OCI-LY3 (cell line): ENCODE data around the gene PANK4.

ENCODE experiments used
- H2AFZ ChIP-seq: fragments of 200-600, 300-600 bp; shearing (Covaris generic); 2 replicates; pipeline ENCODE4 v1.6.0; 2014; ENCODE audit warnings: antibody characterized with exemption, low read depth, low read length
- H3K27ac ChIP-seq: fragments of 200-600, 300-600 bp; sonication (generic); 2 replicates; pipeline ENCODE4 v1.5.1; 2014; ENCODE audit warnings: mild to moderate bottlenecking, low read length, moderate library complexity, mixed read lengths
- H3K27me3 ChIP-seq: fragments of 200-600, 300-600 bp; sonication (generic); 2 replicates; pipeline ENCODE4 v1.6.1; 2014; ENCODE audit warnings: low read depth, low read length, mixed read lengths
- H3K36me3 ChIP-seq: fragments of 200-600, 300-600 bp; sonication (generic); replicated peaks from 2 replicates; pipeline ENCODE3; 2014; ENCODE audit warnings: low read depth, low read length, mixed read lengths
- H3K4me1 ChIP-seq: fragments of 300-600, 200-600 bp; sonication (generic); 2 replicates; pipeline ENCODE4 v1.6.1; 2014; ENCODE audit warnings: low read length, mixed read lengths
- H3K4me2 ChIP-seq: fragments of 200-600, 300-600 bp; sonication (generic); 2 replicates; pipeline ENCODE4 v1.6.1; 2014; ENCODE audit warnings: low read length, mixed read lengths
- H3K4me3 ChIP-seq: fragments of 300-600, 200-600 bp; sonication (generic); 2 replicates; pipeline ENCODE4 v1.5.1; 2014; ENCODE audit warnings: antibody characterized with exemption, mild to moderate bottlenecking, low read length, moderate library complexity
- H3K79me2 ChIP-seq: fragments of 300-600, 200-600 bp; shearing (Covaris generic); 2 replicates; pipeline ENCODE4 v1.6.1; 2014; ENCODE audit warnings: mild to moderate bottlenecking, low read length, mixed read lengths
- H3K9ac ChIP-seq: fragments of 300-600, 200-600 bp; shearing (Covaris generic); 2 replicates; pipeline ENCODE4 v1.6.0; 2014; ENCODE audit warnings: mild to moderate bottlenecking, low read length, moderate library complexity
- H3K9me3 ChIP-seq: fragments of 200-600, 300-600 bp; shearing (Covaris generic); 2 replicates; pipeline ENCODE4 v1.6.1; 2014; ENCODE audit warnings: low read length, mixed read lengths; ENCODE audit not compliant: insufficient read depth
- H4K20me1 ChIP-seq: fragments of 200-600, 300-600 bp; sonication (generic); 2 replicates; pipeline ENCODE4 v1.6.1; 2016; ENCODE audit warnings: low read length, mixed read lengths; ENCODE audit not compliant: insufficient read depth
- CTCF ChIP-seq: fragments of 200-600, 300-600 bp; sonication (generic); IDR thresholded peaks from 2 replicates; pipeline ENCODE4 v1.5.1; 2014; ENCODE audit warnings: antibody characterized with exemption, low read length, low read depth
- EZH2phosphoT487 ChIP-seq: fragments of 200-600 bp; shearing (Covaris generic); IDR thresholded peaks from 2 replicates; pipeline ENCODE4 v1.6.1; 2018; ENCODE audit warnings: antibody characterized with exemption, mixed run types, low read depth

PANK4 gene

GRCh38 chr1:2477791-2478499 lies 48.5 kb downstream of the PANK4 start:
- no peak overlapping the region for H3K4me3 ChIP-seq
- no peaks in the 10 kb centered on the region for H3K79me2 ChIP-seq
- no peak overlapping the region for H3K4me2 ChIP-seq
- H3K4me1 ChIP-seq, result no peaks in the 10 kb centered on the region
- H3K36me3 ChIP-seq, result no peaks in the 10 kb centered on the region
- H3K27ac ChIP-seq, result no peak overlapping the region
- H3K9me3 ChIP-seq, result no peaks in the 10 kb centered on the region
- no peak overlapping the region for H3K9ac ChIP-seq
- TF ChIP-seq CTCF (no peak), EZH2phosphoT487 (no peak)
- H4K20me1 ChIP-seq, result no peaks in the 10 kb centered on the region
- H2AFZ ChIP-seq, result no peak overlapping the region
- no peaks in the 10 kb centered on the region for H3K27me3 ChIP-seq

- Histone ChIP-seq H3K27ac (no peak overlapping the region), H3K9ac (no peak overlapping the region), H3K27me3 (no peaks in the 10 kb centered on the region), H4K20me1 (no peaks in the 10 kb centered on the region), H3K4me3 (no peak overlapping the region), H3K9me3 (no peaks in the 10 kb centered on the region), H3K79me2 (no peaks in the 10 kb centered on the region), H3K4me1 (no peaks in the 10 kb centered on the region), H3K4me2 (no peak overlapping the region), H3K36me3 (no peaks in the 10 kb centered on the region), H2AFZ (no peak overlapping the region)
- TF ChIP-seq CTCF, result no peak
- no peak for TF ChIP-seq EZH2phosphoT487
These were observed 49.1 kb downstream of the PANK4 start for GRCh38 chr1:2477309-2477708.

- TF ChIP-seq CTCF, result no peak
- H3K36me3 ChIP-seq, result no peaks in the 10 kb centered on the region
- no peak within 1 kb of the TSS for H2AFZ ChIP-seq
- no peaks in the 10 kb centered on the region for H3K79me2 ChIP-seq
- H3K27ac ChIP-seq, result no peak within 1 kb of the TSS
- H3K4me2 ChIP-seq, result no peak within 1 kb of the TSS
- H3K9ac ChIP-seq, result no peak within 1 kb of the TSS
- H3K9me3 ChIP-seq, result no peaks in the 10 kb centered on the region
- no peaks in the 10 kb centered on the region for H3K4me1 ChIP-seq
- no peaks in the 10 kb centered on the region for H4K20me1 ChIP-seq
- no peaks in the 10 kb centered on the region for H3K27me3 ChIP-seq
- H3K4me3 ChIP-seq, result no peak within 1 kb of the TSS
These were observed 50.1 kb downstream of the PANK4 start, which contains the start of gene PLCH2 for GRCh38 chr1:2476061-2476999. Gene PLCH2, plus strand, starts transcription at chr1:2476289. Its CDS starts 300 bp downstream, at chr1:2476589.

GRCh38 chr1:2475571-2475970 lies 50.8 kb downstream of the PANK4 start:
- Histone ChIP-seq H3K27ac (no peak overlapping the region), H3K36me3 (no peaks in the 10 kb centered on the region), H3K9ac (no peak overlapping the region), H3K27me3 (no peaks in the 10 kb centered on the region), H3K4me2 (no peak overlapping the region), H3K4me3 (no peak overlapping the region), H4K20me1 (no peaks in the 10 kb centered on the region), H3K9me3 (no peaks in the 10 kb centered on the region), H3K4me1 (no peaks in the 10 kb centered on the region), H2AFZ (no peak overlapping the region), H3K79me2 (no peaks in the 10 kb centered on the region)
- TF ChIP-seq CTCF (no peak), EZH2phosphoT487 (no peak)
